8988T (cell line): ENCODE results near the gene AFMID.
A peak's percentile ranks its signal among the peaks of the same experiment; 100 is the strongest.
"Not testable (repeated sequence)": the region's sequence is repeated elsewhere in the genome, so short reads cannot be mapped to it uniquely, and the experiment has no call there.

ENCODE experiments used
- DNase-seq: peaks from one replicate; pipeline ENCODE4 v3.0.0; 2011

AFMID gene

GRCh38 chr17:78186692-78187595 lies at the start of gene AFMID, which contains the start of gene TK1:
AFMID (plus strand) TSS chr17:78187362; CDS start chr17:78187371, 9 bp downstream.
TK1 (minus strand) TSS chr17:78187052; CDS start chr17:78186994, 58 bp downstream.
- DNase-seq, result peak; percentile 84

- no peak for DNase-seq
These were observed 49.6 kb upstream of the AFMID start for GRCh38 chr17:78137392-78138203.

- DNase-seq, result no peak
These were observed 48.7 kb upstream of the AFMID start for GRCh38 chr17:78138204-78139060.

- not testable (repeated sequence) for DNase-seq
These were observed 47.3 kb upstream of the AFMID start for GRCh38 chr17:78139861-78140168.

GRCh38 chr17:78140169-78141051 lies 46.8 kb upstream of the AFMID start:
- DNase-seq, result no peak

- no peak for DNase-seq
These were observed 45.6 kb upstream of the AFMID start for GRCh38 chr17:78141437-78142118.

GRCh38 chr17:78142119-78142861 lies 44.9 kb upstream of the AFMID start:
- DNase-seq, result no peak

GRCh38 chr17:78143214-78144146 lies 43.7 kb upstream of the AFMID start:
- no peak for DNase-seq

- DNase-seq, result no peak
These were observed 42.9 kb upstream of the AFMID start for GRCh38 chr17:78144147-78144719.

- DNase-seq, result no peak
These were observed 42.2 kb upstream of the AFMID start for GRCh38 chr17:78144736-78145641.

- DNase-seq, result no peak
These were observed 40.7 kb upstream of the AFMID start for GRCh38 chr17:78146471-78146869.

- no peak for DNase-seq
These were observed 40.3 kb upstream of the AFMID start for GRCh38 chr17:78146881-78147280.

- DNase-seq, result no peak
These were observed 39.7 kb upstream of the AFMID start for GRCh38 chr17:78147315-78147998.

GRCh38 chr17:78148286-78149016 lies 38.7 kb upstream of the AFMID start:
- no peak for DNase-seq

- DNase-seq, result no peak
These were observed 35.6 kb upstream of the AFMID start for GRCh38 chr17:78151514-78152008.
